SK-N-MC (cell line): ENCODE data around the gene RAB8A.

Source experiments
- DNase-seq: peaks from one replicate; pipeline ENCODE4 v3.0.0-alpha.2; 2011; ENCODE audit warnings: low read depth, low spot score
- H3K27ac ChIP-seq: fragments of 200-600 bp; sonication (generic); 2 replicates; pipeline ENCODE4 v1.5.1; 2016; ENCODE audit warnings: mixed run types
- H3K36me3 ChIP-seq: fragments of 200-600 bp; sonication (generic); 2 replicates; pipeline ENCODE4 v1.6.1; 2017; ENCODE audit warnings: antibody characterized with exemption, low read length, mixed read lengths; ENCODE audit not compliant: insufficient read depth
- H3K4me3 ChIP-seq: fragments of 200-600 bp; sonication (generic); 2 replicates; pipeline ENCODE4 v1.5.1; 2016
- H3K9ac ChIP-seq: fragments of 200-600 bp; sonication (generic); 2 replicates; pipeline ENCODE4 v1.8.0; 2017; ENCODE audit warnings: mixed run types, mixed read lengths; ENCODE audit not compliant: insufficient read length
- H3K9me3 ChIP-seq: fragments of 200-600 bp; sonication (generic); 2 replicates; pipeline ENCODE4 v1.6.1; 2017; ENCODE audit warnings: low read depth, mild to moderate bottlenecking, antibody characterized with exemption, low read length, moderate library complexity, mixed read lengths
- EZH2 ChIP-seq: fragments of 200-600 bp; sonication (generic); IDR thresholded peaks from one replicate; pipeline ENCODE4 v1.6.1; 2017; ENCODE audit warnings: antibody characterized with exemption
- FOXP2 ChIP-seq: optimal IDR thresholded peaks from 2 replicates; pipeline ENCODE3; 2011; ENCODE audit warnings: mild to moderate bottlenecking, moderate library complexity; ENCODE audit not compliant: insufficient read depth; ENCODE audit errors: extremely low read length, control extremely low read depth
- POLR2AphosphoS5 ChIP-seq: IDR thresholded peaks from 2 replicates; pipeline ENCODE4 v1.6.1; 2012; ENCODE audit warnings: mild to moderate bottlenecking, low read depth, low read length, borderline replicate concordance

RAB8A gene

DNA sequence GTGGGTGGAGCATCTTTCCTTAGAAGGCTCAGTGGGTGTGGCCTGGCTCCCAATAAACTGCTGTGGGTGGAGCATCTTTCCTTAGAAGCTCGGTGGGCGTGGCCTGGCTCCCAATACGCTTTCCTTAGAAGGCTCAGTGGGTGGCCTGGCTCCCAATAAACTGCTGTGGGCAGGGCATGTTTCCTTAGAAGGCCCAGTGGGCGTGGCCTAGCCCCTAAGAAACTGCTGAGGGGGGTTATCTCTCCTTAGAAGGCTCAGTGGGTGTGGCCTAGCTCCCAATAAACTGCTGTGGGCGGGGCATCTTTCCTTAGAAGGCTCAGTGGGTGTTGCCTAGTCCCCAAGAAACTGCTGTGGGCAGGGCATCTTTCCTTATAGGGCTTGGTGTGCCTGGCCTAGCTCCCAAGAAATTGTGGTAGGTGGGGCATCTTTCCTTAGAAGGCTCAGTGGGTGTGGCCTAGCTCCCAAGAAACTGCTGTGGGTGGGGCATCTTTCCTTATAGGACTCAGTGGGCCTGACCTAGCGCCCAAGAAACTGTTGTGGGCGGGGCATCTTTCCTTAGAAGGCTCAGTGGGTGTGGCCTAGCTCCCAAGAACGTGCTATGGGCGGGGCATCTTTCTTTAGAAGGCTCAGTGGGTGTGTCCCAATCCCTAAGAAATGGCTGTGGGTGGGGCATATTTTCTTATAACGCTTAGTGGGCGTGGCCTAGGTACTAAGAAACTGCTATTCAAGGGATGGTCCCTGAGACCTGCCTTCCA is 42.1 kb downstream of the RAB8A start:
- Histone ChIP-seq H3K9ac (no peak overlapping the region), H3K4me3 (no peak overlapping the region), H3K36me3 (no peaks in the 10 kb centered on the region), H3K27ac (no peak overlapping the region), H3K9me3 (no peaks in the 10 kb centered on the region)
- DNase-seq, result no peak
- no peak for TF ChIP-seq FOXP2
- TF ChIP-seq EZH2, result no peak
- no peak for TF ChIP-seq POLR2AphosphoS5

DNA sequence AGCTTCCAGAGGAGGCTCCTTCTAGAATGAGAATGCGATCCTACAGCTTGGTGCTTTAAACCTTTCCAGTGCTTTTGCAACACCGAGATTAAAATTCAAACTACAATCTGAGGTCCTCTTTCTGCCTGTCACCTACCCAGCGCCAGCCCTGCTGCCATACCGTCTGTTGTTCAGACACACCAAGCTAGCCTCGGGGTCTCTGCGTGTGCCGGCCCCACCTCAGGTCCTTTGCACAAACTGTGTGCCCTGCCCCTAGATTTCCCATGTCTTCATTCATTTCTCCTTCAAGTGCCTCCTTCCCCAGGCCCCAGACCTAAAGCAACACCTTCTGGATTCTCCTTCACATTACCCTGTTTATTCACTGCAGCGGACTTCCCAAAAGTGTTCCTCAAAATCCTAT is 42.9 kb downstream of the RAB8A start:
- TF ChIP-seq POLR2AphosphoS5 (no peak), FOXP2 (no peak), EZH2 (no peak)

DNA sequence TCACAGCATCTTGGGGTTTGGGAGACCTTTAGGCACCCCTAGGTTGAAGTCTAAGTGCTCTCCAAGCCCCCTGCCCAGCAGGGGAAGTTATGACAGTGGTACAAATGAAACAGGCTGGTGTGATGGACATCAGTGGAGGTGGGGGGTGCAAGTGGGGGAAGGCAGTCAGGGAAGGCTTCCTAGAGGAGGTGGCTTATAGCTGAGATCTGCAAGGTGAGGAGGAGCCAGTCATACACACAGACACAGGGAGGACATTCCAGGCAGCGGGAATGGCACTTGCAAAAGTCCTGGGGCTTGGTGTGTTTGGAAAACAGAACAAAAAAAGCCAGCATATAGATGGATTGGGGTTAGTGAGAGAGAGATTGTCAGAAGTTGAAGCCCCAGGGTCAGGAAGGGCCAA is 43.4 kb downstream of the RAB8A start:
- no peaks in the 10 kb centered on the region for H3K9me3 ChIP-seq
- H3K36me3 ChIP-seq, result no peaks in the 10 kb centered on the region
- no peak overlapping the region for H3K27ac ChIP-seq
- H3K4me3 ChIP-seq, result no peak overlapping the region
- DNase-seq, result no peak
- no peak for TF ChIP-seq FOXP2
- no peak for TF ChIP-seq EZH2
- no peak for TF ChIP-seq POLR2AphosphoS5
- no peak overlapping the region for H3K9ac ChIP-seq

More for the DNA sequence above, 42.9 kb downstream of the RAB8A start:
- Histone ChIP-seq H3K4me3 (no peak overlapping the region), H3K9me3 (no peaks in the 10 kb centered on the region), H3K36me3 (no peaks in the 10 kb centered on the region), H3K9ac (no peak overlapping the region), H3K27ac (no peak overlapping the region)
- no peak for DNase-seq

DNA sequence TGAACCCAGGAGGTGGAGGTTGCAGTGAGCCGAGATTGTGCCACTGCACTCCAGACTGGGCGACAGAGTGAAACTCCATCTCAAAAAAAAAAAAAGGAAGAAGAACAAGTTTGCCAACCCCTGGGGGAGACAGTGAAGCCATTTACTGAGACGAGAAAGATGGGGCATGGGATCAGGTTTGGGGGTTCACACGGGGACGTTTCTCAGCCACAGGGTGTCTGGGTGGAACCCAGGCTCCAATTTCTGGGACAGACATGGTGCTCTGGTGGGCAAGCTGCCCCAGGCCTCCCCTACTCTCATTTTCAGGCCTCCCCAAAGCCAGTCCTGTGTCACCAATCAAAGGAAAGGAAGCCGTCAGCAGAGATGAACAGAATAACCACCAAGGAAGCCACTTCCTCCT is 45.2 kb downstream of the RAB8A start:
- Histone ChIP-seq H3K9me3 (no peaks in the 10 kb centered on the region), H3K36me3 (no peaks in the 10 kb centered on the region), H3K4me3 (no peak overlapping the region), H3K27ac (no peak overlapping the region), H3K9ac (no peak overlapping the region)
- DNase-seq, result no peak
- TF ChIP-seq POLR2AphosphoS5, result no peak
- no peak for TF ChIP-seq FOXP2
- no peak for TF ChIP-seq EZH2

DNA sequence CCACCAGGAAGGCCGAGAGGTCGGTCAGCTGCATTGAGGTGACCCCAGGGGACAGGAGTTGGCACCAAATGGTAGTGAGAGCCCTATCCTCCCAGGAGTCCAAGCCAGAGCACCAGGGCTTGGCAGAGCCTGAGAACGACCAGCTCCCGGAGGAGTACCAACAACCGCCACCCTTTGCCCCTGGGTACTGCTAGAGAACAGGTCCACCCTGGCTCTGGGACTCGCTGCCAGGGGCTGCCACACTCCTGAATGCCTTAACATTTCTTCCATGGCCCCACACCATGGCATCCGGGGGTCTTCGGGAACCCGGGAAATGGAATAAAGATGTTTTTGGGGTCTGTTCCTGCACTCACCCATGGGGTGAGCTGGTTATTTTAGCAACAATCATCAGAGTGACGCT is 45.9 kb downstream of the RAB8A start:
- Histone ChIP-seq H3K36me3 (no peaks in the 10 kb centered on the region), H3K4me3 (no peak overlapping the region), H3K9ac (no peak overlapping the region), H3K9me3 (no peaks in the 10 kb centered on the region), H3K27ac (no peak overlapping the region)
- no peak for DNase-seq
- TF ChIP-seq FOXP2 (no peak), EZH2 (no peak), POLR2AphosphoS5 (no peak)

DNA sequence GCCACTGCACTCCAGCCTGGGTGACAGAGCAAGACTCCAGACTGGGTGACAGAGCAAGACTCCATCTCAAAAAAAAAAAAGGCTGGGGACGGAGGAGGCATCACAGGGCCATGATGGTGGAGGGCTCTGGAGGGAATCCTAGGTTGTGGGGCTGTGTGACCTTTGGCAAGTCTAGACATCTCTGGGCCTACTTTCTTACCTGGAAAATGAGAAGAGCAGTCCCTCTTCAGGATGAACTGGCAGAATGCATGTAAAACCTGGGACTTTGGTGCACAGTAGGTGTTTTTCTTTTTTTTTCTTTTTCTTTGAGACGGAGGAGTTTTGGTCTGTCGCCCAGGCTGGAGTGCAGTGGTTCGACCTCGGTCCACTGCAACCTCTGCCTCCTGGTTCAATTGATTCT is 48.0 kb downstream of the RAB8A start:
- Histone ChIP-seq H3K27ac (no peak overlapping the region), H3K9me3 (no peaks in the 10 kb centered on the region), H3K9ac (no peak overlapping the region)

DNA sequence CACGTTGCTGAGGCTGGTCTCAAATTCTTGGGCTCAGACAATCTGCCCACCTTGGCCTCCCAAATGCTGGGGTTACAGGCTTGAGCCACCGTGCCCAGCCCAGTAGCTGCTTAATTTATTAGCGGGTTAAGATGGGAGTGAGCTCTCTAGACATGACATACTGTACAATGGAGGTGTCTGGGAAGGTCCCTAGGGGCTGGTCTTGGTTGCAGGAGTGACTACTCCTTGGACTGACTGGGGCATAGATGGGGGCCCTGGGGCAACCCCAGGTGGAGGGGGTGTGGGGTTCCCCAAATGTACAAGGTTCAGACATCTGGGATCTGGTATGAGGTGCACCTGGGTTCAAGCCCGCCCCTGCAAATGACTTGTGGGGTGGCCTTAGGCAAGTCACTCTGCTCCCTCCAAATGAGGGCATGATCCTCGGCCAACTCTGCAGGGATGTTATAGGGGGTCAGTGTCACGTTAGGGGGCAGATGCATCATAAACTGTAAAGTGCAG is 48.8 kb downstream of the RAB8A start:
- Histone ChIP-seq H3K9ac (no peak overlapping the region), H3K9me3 (no peaks in the 10 kb centered on the region), H3K4me3 (no peak overlapping the region), H3K36me3 (no peaks in the 10 kb centered on the region), H3K27ac (no peak overlapping the region)
- TF ChIP-seq POLR2AphosphoS5, result no peak
- no peak for TF ChIP-seq EZH2
- no peak for TF ChIP-seq FOXP2
- no peak for DNase-seq

More for the DNA sequence above, 48.0 kb downstream of the RAB8A start:
- no peak overlapping the region for H3K4me3 ChIP-seq
- TF ChIP-seq POLR2AphosphoS5 (no peak), FOXP2 (no peak), EZH2 (no peak)
- DNase-seq, result no peak
- H3K36me3 ChIP-seq, result no peaks in the 10 kb centered on the region

DNA sequence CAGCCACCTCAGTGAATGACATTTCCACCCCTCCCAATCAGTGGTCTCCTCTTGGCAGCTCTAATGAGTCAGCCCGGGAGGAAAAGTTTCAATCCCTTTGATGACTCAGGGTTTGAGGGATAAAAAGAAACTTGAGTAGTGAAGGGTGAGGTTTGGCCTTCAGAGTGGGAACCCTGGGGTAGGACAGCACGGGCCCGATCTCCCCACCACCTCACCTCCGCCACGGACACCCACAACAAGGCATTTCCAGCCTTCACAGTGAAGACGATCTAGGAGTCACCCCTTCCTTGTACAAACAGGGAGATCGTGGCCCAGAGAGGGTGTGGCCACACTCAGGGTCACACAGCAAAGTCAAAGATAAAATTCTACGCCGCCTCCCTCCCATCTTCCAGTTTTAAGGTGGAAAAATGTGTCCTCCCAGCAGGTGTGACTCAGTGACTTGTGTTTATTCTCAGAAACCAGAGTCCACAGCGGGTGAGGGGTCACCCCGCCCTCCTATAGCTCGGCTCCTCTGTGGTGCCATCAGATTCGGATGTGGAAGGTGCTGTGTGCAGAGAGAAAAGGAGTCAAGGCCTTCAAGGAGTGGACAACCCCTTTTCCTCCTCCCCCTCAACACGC is 49.4 kb downstream of the RAB8A start:
- no peak overlapping the region for H3K27ac ChIP-seq
- TF ChIP-seq FOXP2, result no peak
- TF ChIP-seq EZH2, result no peak
- TF ChIP-seq POLR2AphosphoS5, result no peak
- no peak overlapping the region for H3K9ac ChIP-seq
- no peaks in the 10 kb centered on the region for H3K36me3 ChIP-seq
- no peak for DNase-seq
- H3K9me3 ChIP-seq, result no peaks in the 10 kb centered on the region
- H3K4me3 ChIP-seq, result no peak overlapping the region
